ENCODE measurements around the gene CLMN. TPM values are rescaled to one million over a fixed set of nuclear protein-coding genes. Genes with fewer than 3 reads are reported as not detected.

CLMN gene
- total and polyA plus RNA-seq, 2 of the 13 experiments (the other 11 are each of a cell fraction or from before 2014, with no cell fraction given): 15.1 to 16.7 TPM

DNA sequence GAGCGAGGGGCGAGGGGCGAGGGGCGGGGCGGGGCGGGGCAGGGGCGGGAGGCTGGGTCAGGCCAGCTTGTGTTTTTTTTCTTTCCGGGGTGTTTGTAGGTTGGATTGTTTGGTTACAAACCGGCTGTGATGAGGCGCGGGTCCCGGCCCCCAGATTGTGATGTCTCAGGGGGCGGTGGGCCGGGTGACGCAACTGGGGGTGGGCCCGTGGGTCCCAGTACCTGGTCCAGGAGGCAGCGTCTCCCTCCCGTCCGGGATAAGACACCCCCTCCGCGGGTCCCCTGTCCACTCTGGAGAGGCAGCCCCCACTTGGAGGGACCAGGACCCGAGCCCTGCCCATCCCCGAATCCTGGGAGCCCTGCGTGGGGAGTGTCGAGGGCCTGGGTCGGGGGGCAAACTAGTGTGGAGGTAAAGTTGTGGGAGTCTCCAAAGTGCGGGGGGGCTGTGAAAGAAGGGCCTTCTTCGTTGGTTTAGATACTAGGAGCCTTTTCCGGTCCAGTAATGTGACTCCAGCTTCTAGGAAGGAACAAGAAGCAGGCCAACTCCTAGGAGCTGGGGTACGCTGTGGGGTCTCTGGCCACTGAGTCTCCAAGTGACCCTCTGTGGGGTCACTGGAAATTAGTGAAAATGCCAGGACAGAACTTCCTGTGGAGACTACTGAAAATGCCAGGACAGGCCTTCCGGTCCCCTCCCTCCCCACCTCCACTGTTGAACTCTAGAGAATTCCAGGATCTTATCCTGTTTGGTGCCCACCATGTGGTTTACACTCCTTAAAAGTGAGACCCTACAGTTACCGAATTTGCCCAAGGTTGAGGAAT, 579 bp upstream of the CLMN start (continued):
- TF ChIP-seq SRSF1 (optimal IDR thresholded peaks at IDR 0.05; ENCODE audit: low read depth, low read length) (peak; percentile 78), HNF4G (IDR thresholded peaks at IDR 0.05; ENCODE audit: borderline replicate concordance, low read depth, low read length) (no peak), HNF4G (CRISPR knock-in tag; IDR thresholded peaks at IDR 0.05; ENCODE audit: borderline replicate concordance, low read depth) (no peak), STAG1 (CRISPR knock-in tag; IDR thresholded peaks at IDR 0.05) (no peak), PRPF4 (IDR thresholded peaks at IDR 0.05; ENCODE audit: low read depth, low read length, poor library complexity, severe bottlenecking) (no peak)

DNA sequence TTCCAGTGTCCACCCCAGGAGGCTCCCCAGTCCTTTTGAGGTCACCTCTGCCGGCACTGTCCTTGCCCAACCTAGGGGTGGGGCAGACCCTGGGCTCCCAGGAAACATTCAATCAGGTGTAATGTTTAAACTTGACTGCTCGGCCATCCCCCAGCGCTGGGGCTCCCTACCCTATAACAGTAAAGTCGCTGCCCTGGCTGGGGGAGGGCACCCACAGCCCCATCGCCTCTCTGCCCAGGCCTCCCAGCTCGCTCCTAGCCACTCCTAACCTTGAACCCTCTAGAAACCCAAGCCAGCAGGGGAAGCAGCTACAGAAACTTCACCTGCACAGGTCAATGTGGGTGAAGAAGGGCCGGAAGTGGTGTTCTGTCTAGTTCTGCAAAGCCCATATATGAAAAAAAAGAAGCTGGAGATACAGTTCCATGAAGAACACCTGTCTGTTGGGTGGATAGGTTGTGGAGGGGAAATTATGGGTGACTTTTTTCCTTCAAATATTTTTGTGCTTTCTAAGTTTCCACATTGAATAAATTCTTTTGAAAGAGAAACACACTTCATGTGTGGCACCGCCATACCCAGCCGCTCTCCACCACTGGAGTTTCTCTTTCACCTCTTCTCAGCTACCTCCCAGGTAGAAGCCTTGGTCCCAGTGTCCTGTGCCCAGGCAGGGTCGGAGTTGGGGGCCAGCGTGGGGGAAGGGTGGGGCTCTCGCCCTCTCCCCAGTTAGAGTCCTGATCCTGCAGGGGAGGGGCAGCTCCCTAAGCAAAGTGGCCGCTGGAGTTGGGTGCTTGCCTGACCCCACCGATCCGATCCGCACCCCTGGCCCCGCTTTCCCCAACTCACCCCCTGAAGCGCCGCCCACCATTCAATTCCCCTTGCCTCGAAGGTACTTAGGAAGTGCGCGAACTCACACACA, 1.1 kb downstream of the CLMN start:
- Histone ChIP-seq H3K9ac (ENCODE audit: insufficient read depth, low read depth, low read length) (peak overlapping the region; percentile 68; the same call in 1 of the 2 replicates), H2AFZ (ENCODE audit: low read length) (no peak overlapping the region), H3K9me3 (ENCODE audit: low read length) (no peaks in the 10 kb centered on the region), H3K4me3 (replicated peaks in 1 of 3; ENCODE audit: insufficient read depth in 1 of 3, low read depth in 2 of 3, low read length in 3 of 3) (peak overlapping the region; percentile 69 to 95 (median 86)), H3K36me3 (replicated peaks in 1 of 2; ENCODE audit: control insufficient read depth in 1 of 2, insufficient read depth in 2 of 2, low read length in 2 of 2) (no peaks in the 10 kb centered on the region), H3K27ac (ENCODE audit: extremely low read length, insufficient read depth, low read length) (peak overlapping the region; percentile 10), H3K4me1 (ENCODE audit: insufficient read depth, low read length) (peaks cover 77% of the 10 kb centered on the region), H3K4me2 (ENCODE audit: low read depth, low read length) (peak overlapping the region; percentile 86), H3K79me2 (ENCODE audit: insufficient read depth, low read length) (peaks cover 7% of the 10 kb centered on the region), H3K27me3 (ENCODE audit: control insufficient read depth in 1 of 2, insufficient read depth in 2 of 2, low read length in 2 of 2) (peaks cover 2 to 11% of the 10 kb centered on the region in 2 experiments; a peak in 2 of 5 replicates), H4K20me1 (ENCODE audit: insufficient read depth, low read length) (no peaks in the 10 kb centered on the region; the same call in 1 of the 2 replicates)
- peak; percentile 5; the same call in 1 of the 3 replicates for ATAC-seq
- ChIA-PET POLR2A (interaction anchor here (1.1 to 2.5 kb wide), 4 partner anchors 18 to 43 kb away, joined by 3 to 13 read pairs (median 4); no protein-coding TSS in a partner anchor), CTCF (ENCODE audit: low intra/inter-chr PET ratio, low total read pairs) (no interaction called here)
- in situ Hi-C loops (cut with HindIII; ENCODE audit: extremely low pct_ligation_motif_present, low pct_unique_long_range_greater_than_20kb): no loop called here
- intact Hi-C loops (cut with micrococcal nuclease; ENCODE audit: unreplicated experiment): loop anchor here (5.0 kb wide), 1 partner anchor 51 kb away; no protein-coding TSS in a partner anchor
- WGBS (ENCODE audit: low lambda C conversion rate): 7% methylated on average over 12 of the region's 22 CpGs
- no TSS peak for BruUV-seq (replicated peaks)
- FAIRE-seq: no peak
- DNase-seq (ENCODE audit: low spot score): no peak
- TF ChIP-seq, protein P1, sequence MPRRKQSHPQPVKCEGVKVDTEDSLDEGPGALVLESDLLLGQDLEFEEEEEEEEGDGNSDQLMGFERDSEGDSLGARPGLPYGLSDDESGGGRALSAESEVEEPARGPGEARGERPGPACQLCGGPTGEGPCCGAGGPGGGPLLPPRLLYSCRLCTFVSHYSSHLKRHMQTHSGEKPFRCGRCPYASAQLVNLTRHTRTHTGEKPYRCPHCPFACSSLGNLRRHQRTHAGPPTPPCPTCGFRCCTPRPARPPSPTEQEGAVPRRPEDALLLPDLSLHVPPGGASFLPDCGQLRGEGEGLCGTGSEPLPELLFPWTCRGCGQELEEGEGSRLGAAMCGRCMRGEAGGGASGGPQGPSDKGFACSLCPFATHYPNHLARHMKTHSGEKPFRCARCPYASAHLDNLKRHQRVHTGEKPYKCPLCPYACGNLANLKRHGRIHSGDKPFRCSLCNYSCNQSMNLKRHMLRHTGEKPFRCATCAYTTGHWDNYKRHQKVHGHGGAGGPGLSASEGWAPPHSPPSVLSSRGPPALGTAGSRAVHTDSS (CRISPR knock-in tag; conservative IDR thresholded peaks at IDR 0.05): no peak
- TF ChIP-seq ZBTB7B (CRISPR knock-in tag; IDR thresholded peaks at IDR 0.05): peak; percentile 62; the same call in 1 of the 2 replicates
- TF ChIP-seq ETV5 (CRISPR knock-in tag; IDR thresholded peaks at IDR 0.05; ENCODE audit: borderline replicate concordance): 0 out of 2 replicates have a peak, but pooled peaks have one; percentile 9
- TF ChIP-seq CEBPB (IDR thresholded peaks at IDR 0.05; ENCODE audit: borderline replicate concordance, low read depth, low read length): no peak
- TF ChIP-seq, protein P2, sequence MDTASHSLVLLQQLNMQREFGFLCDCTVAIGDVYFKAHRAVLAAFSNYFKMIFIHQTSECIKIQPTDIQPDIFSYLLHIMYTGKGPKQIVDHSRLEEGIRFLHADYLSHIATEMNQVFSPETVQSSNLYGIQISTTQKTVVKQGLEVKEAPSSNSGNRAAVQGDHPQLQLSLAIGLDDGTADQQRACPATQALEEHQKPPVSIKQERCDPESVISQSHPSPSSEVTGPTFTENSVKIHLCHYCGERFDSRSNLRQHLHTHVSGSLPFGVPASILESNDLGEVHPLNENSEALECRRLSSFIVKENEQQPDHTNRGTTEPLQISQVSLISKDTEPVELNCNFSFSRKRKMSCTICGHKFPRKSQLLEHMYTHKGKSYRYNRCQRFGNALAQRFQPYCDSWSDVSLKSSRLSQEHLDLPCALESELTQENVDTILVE (CRISPR knock-in tag; IDR thresholded peaks at IDR 0.05): no peak
- TF ChIP-seq EED (CRISPR knock-in tag; IDR thresholded peaks at IDR 0.05): no peak
- TF ChIP-seq ARNTL (CRISPR knock-in tag; IDR thresholded peaks at IDR 0.05): no peak
- 0 out of 2 replicates have a peak, but pooled peaks have one; percentile 64 for TF ChIP-seq PHF21A (CRISPR knock-in tag; IDR thresholded peaks at IDR 0.05)
- TF ChIP-seq ZNF766 (CRISPR knock-in tag; IDR thresholded peaks at IDR 0.05; ENCODE audit: borderline replicate concordance): no peak
- TF ChIP-seq DNMT1 (CRISPR knock-in tag; IDR thresholded peaks at IDR 0.05): no peak

All from HepG2 (cell line).